Measurements from ENCODE around the gene GPC6. TPM values are rescaled to one million over a fixed set of nuclear protein-coding genes. Genes with fewer than 3 reads are reported as not detected.

The GPC6 gene
- total RNA-seq, 2 donors from 2014 or later = 3.4 to 5.3 TPM

- WGBS = 90% methylated on average over 4 of the region's 4 CpGs
- intact Hi-C loops (cut with DNase I) = no loop called here
- no peak overlapping the region for H3K27ac ChIP-seq
Observed at GRCh38 chr13:94173312-94173854, 946.8 kb downstream of the GPC6 start.

GRCh38 chr13:94174009-94174408, 947.4 kb downstream of the GPC6 start:
- DNase-seq (ENCODE audit: low spot score) = no peak
- H3K9me3 ChIP-seq = no peaks in the 10 kb centered on the region
- H3K36me3 ChIP-seq = no peaks in the 10 kb centered on the region
- no peaks in the 10 kb centered on the region for H3K27me3 ChIP-seq (replicated peaks; ENCODE audit: insufficient read depth)
- no peak overlapping the region for H3K27ac ChIP-seq
- no peak overlapping the region for H3K4me3 ChIP-seq
- intact Hi-C loops (cut with DNase I) = no loop called here
- TF ChIP-seq POLR2A (IDR thresholded peaks at IDR 0.05) = no peak
- no peak for TF ChIP-seq CTCF (IDR thresholded peaks at IDR 0.05)
- no peak for TF ChIP-seq POLR2AphosphoS5 (IDR thresholded peaks at IDR 0.05)
- peaks cover 2% of the 10 kb centered on the region for H3K4me1 ChIP-seq (replicated peaks)

More at GRCh38 chr13:94173312-94173854, 946.8 kb downstream of the GPC6 start:
- no peaks in the 10 kb centered on the region for H3K9me3 ChIP-seq
- TF ChIP-seq POLR2AphosphoS5 (IDR thresholded peaks at IDR 0.05) = no peak
- TF ChIP-seq CTCF (IDR thresholded peaks at IDR 0.05) = no peak
- no peak for TF ChIP-seq POLR2A (IDR thresholded peaks at IDR 0.05)
- peaks cover 2% of the 10 kb centered on the region for H3K4me1 ChIP-seq (replicated peaks)
- no peaks in the 10 kb centered on the region for H3K36me3 ChIP-seq
- H3K4me3 ChIP-seq = no peak overlapping the region
- no peaks in the 10 kb centered on the region for H3K27me3 ChIP-seq (replicated peaks; ENCODE audit: insufficient read depth)
- no peak for DNase-seq (ENCODE audit: low spot score)

- no peak for DNase-seq (ENCODE audit: low spot score)
- H3K36me3 ChIP-seq = no peaks in the 10 kb centered on the region
- 93% methylated on average over 1 of the region's 1 CpG for WGBS
- H3K4me1 ChIP-seq (replicated peaks) = no peaks in the 10 kb centered on the region
- no peaks in the 10 kb centered on the region for H3K27me3 ChIP-seq (replicated peaks; ENCODE audit: insufficient read depth)
- no peak overlapping the region for H3K4me3 ChIP-seq
- intact Hi-C loops (cut with DNase I) = no loop called here
- H3K27ac ChIP-seq = no peak overlapping the region
- no peaks in the 10 kb centered on the region for H3K9me3 ChIP-seq
- TF ChIP-seq CTCF (IDR thresholded peaks at IDR 0.05) = no peak
- TF ChIP-seq POLR2A (IDR thresholded peaks at IDR 0.05) = no peak
- TF ChIP-seq POLR2AphosphoS5 (IDR thresholded peaks at IDR 0.05) = no peak
Observed at GRCh38 chr13:94175076-94175475, 948.5 kb downstream of the GPC6 start.

- Histone ChIP-seq H3K4me1 (replicated peaks) (no peaks in the 10 kb centered on the region), H3K27me3 (replicated peaks; ENCODE audit: insufficient read depth) (no peaks in the 10 kb centered on the region), H3K36me3 (no peaks in the 10 kb centered on the region), H3K27ac (no peak overlapping the region), H3K4me3 (no peak overlapping the region), H3K9me3 (no peaks in the 10 kb centered on the region)
- 77% methylated on average over 4 of the region's 4 CpGs for WGBS
- intact Hi-C loops (cut with DNase I) = no loop called here
- DNase-seq (ENCODE audit: low spot score) = no peak
- TF ChIP-seq CTCF (IDR thresholded peaks at IDR 0.05) (no peak), POLR2A (IDR thresholded peaks at IDR 0.05) (no peak), POLR2AphosphoS5 (IDR thresholded peaks at IDR 0.05) (no peak)
Observed at GRCh38 chr13:94176561-94176960, 950.0 kb downstream of the GPC6 start.

GRCh38 chr13:94177041-94177440, 950.4 kb downstream of the GPC6 start:
- Histone ChIP-seq H3K36me3 (no peaks in the 10 kb centered on the region), H3K4me3 (no peak overlapping the region), H3K27me3 (replicated peaks; ENCODE audit: insufficient read depth) (no peaks in the 10 kb centered on the region), H3K4me1 (replicated peaks) (no peaks in the 10 kb centered on the region), H3K9me3 (no peaks in the 10 kb centered on the region), H3K27ac (no peak overlapping the region)
- intact Hi-C loops (cut with DNase I) = no loop called here
- TF ChIP-seq CTCF (IDR thresholded peaks at IDR 0.05) (no peak), POLR2A (IDR thresholded peaks at IDR 0.05) (no peak), POLR2AphosphoS5 (IDR thresholded peaks at IDR 0.05) (no peak)
- DNase-seq (ENCODE audit: low spot score) = no peak
- WGBS = 60% methylated on average over 2 of the region's 2 CpGs
